Endothelial cell of umbilical vein (primary cell): ENCODE measurements around the gene CUX1. TPM values are rescaled to one million over a fixed set of nuclear protein-coding genes. Genes with fewer than 3 reads are reported as not detected.

Experiments used
- BruUV-seq: library from RNA; stranded (reverse); fragments of 400-500 nt; replicated peaks from 2 replicates; lab custom pipeline; 2021; lab: Mats Ljungman, UMichigan
- CTCF ChIA-PET: fragments of 300-600, 350-600 bp; sonication (Branson Sonifier 250); formaldehyde crosslinking; loops from one replicate; lab custom pipeline; 2021; ENCODE audit warnings: antibody characterized with exemption, inconsistent platforms; lab: Charles Lee
- POLR2A ChIA-PET: fragments of 300-600, 350-600 bp; sonication (Branson Sonifier 250); formaldehyde crosslinking; loops from one replicate; lab custom pipeline; 2021; ENCODE audit warnings: antibody characterized with exemption, inconsistent platforms; lab: Charles Lee
- DNase-seq: peaks from one replicate; pipeline ENCODE4 v3.0.0-alpha.2; 2011; ENCODE audit warnings: low read depth, low spot score
- FAIRE-seq: peaks from 2 replicates; lab custom pipeline; 2011; peaks lifted over from hg19 to GRCh38; lab: Jason Lieb, UNC
- H2AFZ ChIP-seq: 2 replicates; pipeline ENCODE4 v1.6.0; 2012; ENCODE audit warnings: low read depth, low read length, control low read depth, inconsistent platforms
- H3K27ac ChIP-seq: 2 replicates; pipeline ENCODE4 v1.5.1; 2011; ENCODE audit warnings: low read depth, mild to moderate bottlenecking, control low read depth, low read length, moderate library complexity; ENCODE audit not compliant: insufficient read depth
- H3K27me3 ChIP-seq, 2 experiments: 2 replicates each; pipeline versions ENCODE4 v1.6.0 to v1.6.1; 2011; ENCODE audit warnings: low read length in 2 of 2, mixed read lengths in 1 of 2; ENCODE audit not compliant: control insufficient read depth in 2 of 2, insufficient read depth in 2 of 2
- H3K36me3 ChIP-seq, 2 experiments: 2 replicates in 1 of 2; 3 replicates in 1 of 2; pipeline ENCODE4 v1.5.1; 2011; ENCODE audit warnings: low read length in 2 of 2, mild to moderate bottlenecking in 1 of 2, moderate library complexity in 1 of 2; ENCODE audit not compliant: control insufficient read depth in 2 of 2, insufficient read depth in 2 of 2; ENCODE audit errors: extremely low read depth in 1 of 2
- H3K4me1 ChIP-seq: 3 replicates; pipeline ENCODE4 v1.5.1; 2011; ENCODE audit warnings: mild to moderate bottlenecking, low read length; ENCODE audit not compliant: control insufficient read depth, insufficient read depth; ENCODE audit errors: extremely low read depth
- H3K4me2 ChIP-seq: 2 replicates; pipeline ENCODE4 v1.6.1; 2011; ENCODE audit warnings: low read length, control low read depth, mixed read lengths; ENCODE audit not compliant: insufficient read depth
- H3K4me3 ChIP-seq, 3 experiments: fragments of 200-600 bp in 1 of 3; sonication (generic), shearing (Covaris generic) in 1 of 3; replicated peaks in 1 of 3; 2 replicates each; pipeline ENCODE4 v1.5.1; 2011 to 2016; ENCODE audit warnings: control low read depth in 3 of 3, low read length in 3 of 3, mild to moderate bottlenecking in 2 of 3, inconsistent platforms in 1 of 3, low read depth in 1 of 3, moderate library complexity in 1 of 3; ENCODE audit not compliant: insufficient read depth in 1 of 3
- H3K79me2 ChIP-seq: 2 replicates; pipeline ENCODE4 v1.6.0; 2012; ENCODE audit warnings: low read length, inconsistent platforms; ENCODE audit not compliant: control insufficient read depth, insufficient read depth
- H3K9ac ChIP-seq: replicated peaks from 2 replicates; pipeline ENCODE3; 2011; ENCODE audit warnings: low read length, control low read depth; ENCODE audit not compliant: insufficient read depth; ENCODE audit errors: extremely low read depth
- H3K9me1 ChIP-seq: replicated peaks from 3 replicates; pipeline ENCODE4 v1.6.0; 2011; ENCODE audit warnings: mild to moderate bottlenecking, low read length; ENCODE audit not compliant: control insufficient read depth, insufficient read depth; ENCODE audit errors: extremely low read depth
- H3K9me3 ChIP-seq: replicated peaks from 2 replicates; pipeline ENCODE4 v1.5.1; 2012; ENCODE audit warnings: low read length, inconsistent platforms; ENCODE audit not compliant: control insufficient read depth, insufficient read depth
- H4K20me1 ChIP-seq: replicated peaks from 2 replicates; pipeline ENCODE3; 2011; ENCODE audit warnings: mild to moderate bottlenecking, low read length; ENCODE audit not compliant: control insufficient read depth, insufficient read depth; ENCODE audit errors: extremely low read depth
- CTCF ChIP-seq, 2 donors: IDR thresholded peaks; 1 replicate in 1 of 2; 2 replicates in 1 of 2; pipeline ENCODE4 v1.5.1; 2011; ENCODE audit warnings: low read length in 2 of 2, mild to moderate bottlenecking in 2 of 2, moderate library complexity in 2 of 2, control low read depth in 1 of 2, inconsistent platforms in 1 of 2, low read depth in 1 of 2; ENCODE audit not compliant: insufficient read depth in 1 of 2; ENCODE audit errors: extremely low read depth in 1 of 2
- EZH2 ChIP-seq: IDR thresholded peaks from 2 replicates; pipeline ENCODE4 v1.6.1; 2012; ENCODE audit warnings: borderline replicate concordance, low read depth, mild to moderate bottlenecking, moderate library complexity, low read length, inconsistent platforms; ENCODE audit not compliant: severe bottlenecking
- FOS ChIP-seq: IDR thresholded peaks from 2 replicates; pipeline ENCODE4 v1.6.1; 2011; ENCODE audit warnings: mild to moderate bottlenecking, low read length, moderate library complexity, borderline replicate concordance; ENCODE audit not compliant: insufficient read depth
- GATA2 ChIP-seq: IDR thresholded peaks from 2 replicates; pipeline ENCODE4 v1.7.0; 2011; ENCODE audit warnings: low read depth, mild to moderate bottlenecking, moderate library complexity, mixed read lengths, low read length; ENCODE audit not compliant: insufficient read length, insufficient read depth
- JUN ChIP-seq: IDR thresholded peaks from 2 replicates; pipeline ENCODE4 v1.6.1; 2011; ENCODE audit warnings: borderline replicate concordance, low read depth; ENCODE audit not compliant: insufficient read length, insufficient read depth
- MAX ChIP-seq: IDR thresholded peaks from 2 replicates; pipeline ENCODE4 v1.6.1; 2011; ENCODE audit not compliant: insufficient read depth, insufficient read length
- MYC ChIP-seq: IDR thresholded peaks from one replicate; pipeline ENCODE4 v1.6.1; 2011; ENCODE audit warnings: mild to moderate bottlenecking, low read depth, low read length
- POLR2A ChIP-seq: IDR thresholded peaks from 2 replicates; pipeline ENCODE4 v1.6.1; 2012; ENCODE audit warnings: low read depth, mild to moderate bottlenecking, control low read depth, low read length
- POLR2AphosphoS5 ChIP-seq: IDR thresholded peaks from 2 replicates; pipeline ENCODE4 v1.6.1; 2012; ENCODE audit warnings: low read depth, mild to moderate bottlenecking, control low read depth, low read length, moderate library complexity; ENCODE audit not compliant: insufficient read depth
- dilution Hi-C: fragments of 300-500 bp; cut with MboI; formaldehyde crosslinking; loops from one replicate; pipeline ENCODE4 v1.15.0; 2019; ENCODE audit warnings: low sequenced_read_pairs; ENCODE audit not compliant: extremely low pct_ligation_motif_present
- intact Hi-C: fragments of 100-400 bp; cut with micrococcal nuclease; formaldehyde crosslinking; loops from one replicate; pipeline ENCODE4 v1.10.0; 2022
- polyA plus RNA-seq, 4 experiments: library from polyadenylated mRNA; depleted of rRNA in 3 of 4; stranded (reverse) in 3 of 4; unstranded in 1 of 4; fragments of >200 nt; gene quantifications; 2 replicates each; pipeline versions ENCODE4 v1.2.1 to v1.2.3, GENCODE V29; 2011 to 2012; ENCODE audit warnings: missing spikeins in 1 of 4
- total RNA-seq: library from RNA; stranded (reverse); gene quantifications from 2 replicates; pipeline ENCODE4 v1.2.3, GENCODE V29; 2021

CUX1 gene
- total and polyA plus RNA-seq, 2 donors (not counting 3 experiments of a cell fraction or from before 2014, with no cell fraction given) = 13.8 to 49.8 TPM

DNA sequence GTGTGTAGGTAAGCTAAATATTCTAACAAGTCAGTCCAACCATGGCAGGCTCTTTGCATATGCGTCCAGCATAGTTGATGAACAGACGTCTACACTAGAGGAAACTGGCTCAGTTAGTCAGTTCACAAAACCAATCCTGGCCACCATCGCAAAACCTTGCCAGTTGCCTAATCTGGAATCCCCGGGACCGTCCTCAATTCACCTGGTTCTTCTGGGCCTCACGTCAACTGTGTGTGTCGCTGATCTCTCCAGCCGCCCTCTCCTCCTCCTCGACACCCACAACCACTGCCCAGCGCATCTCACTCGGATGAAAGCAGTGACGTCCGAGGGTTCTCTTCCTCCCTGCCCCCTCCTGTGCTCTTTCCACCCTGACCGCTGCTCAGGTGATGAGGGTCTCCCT lies 251.4 kb downstream of the CUX1 start:
- no peaks in the 10 kb centered on the region for H3K27me3 ChIP-seq
- FAIRE-seq = no peak
- H3K4me1 ChIP-seq = no peaks in the 10 kb centered on the region
- no peak overlapping the region for H3K4me3 ChIP-seq
- no peak overlapping the region for H3K4me2 ChIP-seq
- H2AFZ ChIP-seq = no peak overlapping the region
- DNase-seq = no peak
- H3K9ac ChIP-seq = no peak overlapping the region
- no peaks in the 10 kb centered on the region for H3K9me3 ChIP-seq
- intact Hi-C loops = no loop called here
- no peaks in the 10 kb centered on the region for H3K9me1 ChIP-seq
- TF ChIP-seq EZH2 = no peak
- no peak for TF ChIP-seq FOS
- no peak for TF ChIP-seq CTCF (IDR thresholded peaks at IDR 0.05; ENCODE audit: extremely low read depth in 1 of 2, insufficient read depth in 1 of 2, low read depth in 1 of 2, low read length in 2 of 2)
- no peak for TF ChIP-seq JUN
- no peak for TF ChIP-seq GATA2
- TF ChIP-seq MYC = no peak
- TF ChIP-seq POLR2A = no peak
- no peak for TF ChIP-seq MAX
- no peak for TF ChIP-seq POLR2AphosphoS5
- ChIA-PET CTCF (no interaction called here), POLR2A (no interaction called here)
- no peaks in the 10 kb centered on the region for H3K79me2 ChIP-seq
- dilution Hi-C loops = no loop called here
- no peak overlapping the region for H3K27ac ChIP-seq
- H4K20me1 ChIP-seq = no peaks in the 10 kb centered on the region
- peaks cover 0 to 4% of the 10 kb centered on the region in 2 experiments for H3K36me3 ChIP-seq
- no TSS peak for BruUV-seq
